H1 (cell line): Measurements from ENCODE around the gene SOX1. TPM values are rescaled to one million over a fixed set of nuclear protein-coding genes. Genes with fewer than 3 reads are reported as not detected.

Experiments
- CTCF ChIA-PET: fragments of 300-600 bp; sonication (Branson Sonifier 250); formaldehyde crosslinking; loops from one replicate; lab custom pipeline; 2021; ENCODE audit not compliant: partially characterized antibody; lab: Charles Lee
- POLR2A ChIA-PET: fragments of 300-600 bp; sonication (Branson Sonifier 250); formaldehyde crosslinking; loops from one replicate; lab custom pipeline; 2021; ENCODE audit warnings: inconsistent platforms; ENCODE audit not compliant: partially characterized antibody; lab: Charles Lee
- DNase-seq, 2 experiments: peaks; one replicate each; pipeline versions ENCODE4 v3.0.0 to v3.0.0-alpha.2; 2010 to 2022; ENCODE audit warnings: low spot score in 2 of 2, low read depth in 1 of 2, mixed read lengths in 1 of 2
- FAIRE-seq: peaks from 2 replicates; lab custom pipeline; 2011; peaks lifted over from hg19 to GRCh38; lab: Jason Lieb, UNC
- H2AFZ ChIP-seq: 2 replicates; pipeline ENCODE4 v1.8.1; 2012; ENCODE audit warnings: low read length, inconsistent platforms
- H2AK5ac ChIP-seq: 2 replicates; pipeline ENCODE4 v1.6.1; 2013; ENCODE audit warnings: low read depth, low read length
- H2BK120ac ChIP-seq: replicated peaks from 2 replicates; pipeline ENCODE3; 2013; ENCODE audit warnings: low read depth, low read length, inconsistent platforms
- H2BK12ac ChIP-seq: 2 replicates; pipeline ENCODE4 v1.6.1; 2013; ENCODE audit warnings: low read depth, low read length
- H2BK15ac ChIP-seq: 2 replicates; pipeline ENCODE4 v1.6.1; 2013; ENCODE audit warnings: low read length
- H2BK20ac ChIP-seq: 2 replicates; pipeline ENCODE4 v1.6.1; 2013; ENCODE audit warnings: low read length
- H2BK5ac ChIP-seq: 2 replicates; pipeline ENCODE4 v1.6.1; 2013; ENCODE audit warnings: low read depth, low read length
- H3K14ac ChIP-seq: 2 replicates; pipeline ENCODE4 v1.6.1; 2013; ENCODE audit warnings: inconsistent platforms; ENCODE audit not compliant: insufficient read length
- H3K18ac ChIP-seq: 2 replicates; pipeline ENCODE4 v1.6.1; 2013; ENCODE audit warnings: low read length; ENCODE audit errors: extremely low read depth
- H3K23ac ChIP-seq: 2 replicates; pipeline ENCODE4 v1.6.1; 2013; ENCODE audit warnings: inconsistent platforms; ENCODE audit not compliant: insufficient read length
- H3K23me2 ChIP-seq: 2 replicates; pipeline ENCODE4 v1.6.1; 2013; ENCODE audit warnings: low read depth, low read length
- H3K27ac ChIP-seq: 2 replicates; pipeline ENCODE4 v1.6.1; 2011; ENCODE audit warnings: low read depth, low read length, inconsistent platforms
- H3K27me3 ChIP-seq, 4 experiments: replicated peaks in 1 of 4; 1 replicate in 1 of 4; 2 replicates in 3 of 4; pipeline versions ENCODE4 v1.6.1 to v1.8.1; 2011 to 2013; ENCODE audit warnings: low read length in 3 of 4, mild to moderate bottlenecking in 3 of 4, inconsistent platforms in 2 of 4, mixed read lengths in 2 of 4, moderate library complexity in 1 of 4; ENCODE audit not compliant: control insufficient read depth in 3 of 4, insufficient read depth in 3 of 4; ENCODE audit errors: extremely low read depth in 1 of 4
- H3K36me3 ChIP-seq, 4 experiments: 2 replicates each; pipeline versions ENCODE4 v1.6.1 to v1.8.1; 2011 to 2013; ENCODE audit warnings: mild to moderate bottlenecking in 4 of 4, low read length in 3 of 4, moderate library complexity in 2 of 4, control low read depth in 1 of 4, inconsistent platforms in 1 of 4; ENCODE audit not compliant: insufficient read depth in 4 of 4, control insufficient read depth in 2 of 4
- H3K4ac ChIP-seq: replicated peaks from 2 replicates; pipeline ENCODE3; 2013; ENCODE audit warnings: low read length, low read depth, mixed read lengths, inconsistent platforms; ENCODE audit not compliant: insufficient read length
- H3K4me1 ChIP-seq, 4 experiments: replicated peaks in 1 of 4; 1 replicate in 1 of 4; 2 replicates in 3 of 4; pipeline versions ENCODE4 v1.6.1 to v1.8.1; 2011 to 2013; ENCODE audit warnings: low read length in 3 of 4, inconsistent platforms in 2 of 4, mixed read lengths in 1 of 4; ENCODE audit not compliant: insufficient read depth in 4 of 4, control insufficient read depth in 3 of 4
- H3K4me2 ChIP-seq, 2 experiments: 2 replicates each; pipeline versions ENCODE4 v1.6.1 to v1.8.1; 2011 to 2013; ENCODE audit warnings: low read depth in 2 of 2, low read length in 2 of 2, control low read depth in 1 of 2, inconsistent platforms in 1 of 2, mild to moderate bottlenecking in 1 of 2; ENCODE audit not compliant: insufficient read depth in 1 of 2
- H3K4me3 ChIP-seq, 4 experiments: fragments of 200-600, 300-600 bp in 1 of 4; sonication (generic), shearing (Covaris generic), sonication (Bioruptor Twin) in 1 of 4; 2 replicates each; pipeline versions ENCODE4 v1.5.1 to v1.8.1; 2011 to 2016; ENCODE audit warnings: low read length in 4 of 4, low read depth in 3 of 4, control low read depth in 2 of 4, inconsistent platforms in 2 of 4, mild to moderate bottlenecking in 2 of 4, mixed read lengths in 1 of 4, moderate library complexity in 1 of 4; ENCODE audit not compliant: insufficient read depth in 2 of 4; ENCODE audit errors: extremely low read depth in 1 of 4
- H3K56ac ChIP-seq: replicated peaks from 2 replicates; pipeline ENCODE3; 2013; ENCODE audit warnings: low read depth, mild to moderate bottlenecking, mixed read lengths, low read length, inconsistent platforms; ENCODE audit not compliant: insufficient read length
- H3K79me1 ChIP-seq: 2 replicates; pipeline ENCODE4 v1.6.1; 2013; ENCODE audit warnings: low read depth, low read length, control low read depth
- H3K79me2 ChIP-seq, 2 experiments: 2 replicates each; pipeline versions ENCODE4 v1.6.1 to v1.8.1; 2012 to 2013; ENCODE audit warnings: low read length in 2 of 2, mild to moderate bottlenecking in 2 of 2, inconsistent platforms in 1 of 2; ENCODE audit not compliant: insufficient read depth in 2 of 2, control insufficient read depth in 1 of 2
- H3K9ac ChIP-seq, 4 experiments: replicated peaks in 1 of 4; 1 replicate in 1 of 4; 2 replicates in 3 of 4; pipeline versions ENCODE4 v1.6.1 to v1.8.1; 2011 to 2013; ENCODE audit warnings: low read depth in 3 of 4, low read length in 3 of 4, control low read depth in 2 of 4, mild to moderate bottlenecking in 2 of 4, moderate library complexity in 2 of 4, inconsistent platforms in 1 of 4; ENCODE audit errors: extremely low read depth in 1 of 4
- H3K9me3 ChIP-seq, 2 experiments: 2 replicates each; pipeline versions ENCODE4 v1.6.1 to v1.8.1; 2012 to 2013; ENCODE audit warnings: mild to moderate bottlenecking in 2 of 2, moderate library complexity in 2 of 2, control low read depth in 1 of 2, inconsistent platforms in 1 of 2, low read depth in 1 of 2, low read length in 1 of 2, mixed read lengths in 1 of 2; ENCODE audit not compliant: insufficient read depth in 2 of 2
- H4K20me1 ChIP-seq, 2 experiments: replicated peaks in 1 of 2; 2 replicates each; pipeline versions ENCODE3 to v1.8.1; 2011 to 2013; ENCODE audit warnings: inconsistent platforms in 2 of 2, low read length in 2 of 2, mild to moderate bottlenecking in 1 of 2; ENCODE audit not compliant: insufficient read depth in 2 of 2, control insufficient read depth in 1 of 2
- H4K5ac ChIP-seq: 2 replicates; pipeline ENCODE4 v1.6.1; 2013; ENCODE audit warnings: low read length, low read depth, mixed read lengths, inconsistent platforms; ENCODE audit not compliant: insufficient read length
- H4K8ac ChIP-seq: 2 replicates; pipeline ENCODE4 v1.8.0; 2013; ENCODE audit warnings: mild to moderate bottlenecking, moderate library complexity, low read length, inconsistent platforms; ENCODE audit not compliant: insufficient read depth; ENCODE audit errors: extremely low read depth
- H4K91ac ChIP-seq: replicated peaks from 2 replicates; pipeline ENCODE3; 2013; ENCODE audit warnings: low read length, mixed read lengths, inconsistent platforms; ENCODE audit not compliant: insufficient read length
- BACH1 ChIP-seq: IDR thresholded peaks from 2 replicates; pipeline ENCODE4 v1.6.1; 2012; ENCODE audit warnings: low read length, improper control_type of control experiment
- CHD2 ChIP-seq: IDR thresholded peaks from 2 replicates; pipeline ENCODE4 v1.6.1; 2012; ENCODE audit warnings: low read length, improper control_type of control experiment
- EZH2 ChIP-seq: fragments of 200-600 bp; sonication (generic); IDR thresholded peaks from 2 replicates; pipeline ENCODE4 v1.7.1; 2012; ENCODE audit warnings: low read depth, mild to moderate bottlenecking, moderate library complexity, low read length, inconsistent platforms; ENCODE audit not compliant: severe bottlenecking
- FOSL1 ChIP-seq: IDR thresholded peaks from 2 replicates; pipeline ENCODE4 v1.6.1; 2011; ENCODE audit warnings: mild to moderate bottlenecking, low read depth, low read length, moderate library complexity; ENCODE audit not compliant: insufficient read depth
- KDM4A ChIP-seq: IDR thresholded peaks from one replicate; pipeline ENCODE4 v1.7.1; 2012; ENCODE audit warnings: low read depth, mild to moderate bottlenecking, moderate library complexity, low read length, inconsistent platforms; ENCODE audit not compliant: severe bottlenecking
- SIN3A ChIP-seq, 2 experiments: IDR thresholded peaks in 1 of 2; conservative IDR thresholded peaks in 1 of 2; 2 replicates each; pipeline ENCODE4 v1.6.1; 2011 to 2012; ENCODE audit warnings: low read length in 2 of 2, improper control_type of control experiment in 1 of 2, low read depth in 1 of 2, mild to moderate bottlenecking in 1 of 2
- SP1 ChIP-seq: IDR thresholded peaks from 2 replicates; pipeline ENCODE4 v1.6.1; 2011; ENCODE audit warnings: low read depth, low read length
- SUZ12 ChIP-seq: fragments of 200-600 bp; sonication (generic); IDR thresholded peaks from 2 replicates; pipeline ENCODE4 v1.6.1; 2012; ENCODE audit warnings: mild to moderate bottlenecking, inconsistent platforms, low read length, moderate library complexity, mixed read lengths
- TAF1 ChIP-seq: IDR thresholded peaks from 2 replicates; pipeline ENCODE4 v1.6.1; 2011; ENCODE audit warnings: mild to moderate bottlenecking, low read depth, low read length
- TCF12 ChIP-seq: IDR thresholded peaks from 2 replicates; pipeline ENCODE4 v1.6.1; 2011; ENCODE audit warnings: low read depth, mild to moderate bottlenecking, low read length
- WGBS, 2 experiments: shearing (Covaris generic) in 1 of 2; methylation state at CpG; one replicate each; pipeline versions ENCODE4 v1.1.6 to v1.1.7; 2013 to 2015; ENCODE audit warnings: low lambda C conversion rate in 2 of 2, mixed read lengths in 2 of 2, inconsistent platforms in 1 of 2, low coverage in 1 of 2, missing lambda C conversion rate in 1 of 2; ENCODE audit not compliant: insufficient replicate concordance in 2 of 2, insufficient coverage in 1 of 2, insufficient read length in 1 of 2; ENCODE audit errors: extremely low coverage in 1 of 2, missing lambda C conversion rate in 1 of 2; 5-methylcytosine and 5-hydroxymethylcytosine counted together
- polyA plus RNA-seq, 7 experiments: library from polyadenylated mRNA; depleted of rRNA in 3 of 7; stranded (reverse) in 5 of 7; unstranded in 2 of 7; fragments of >200 nt in 5 of 7; fragments of 200-250 nt in 2 of 7; gene quantifications; 1 replicate in 5 of 7; 2 replicates in 1 of 7; 4 replicates in 1 of 7; pipeline versions ENCODE4 v1.2.1 to v1.2.3, GENCODE V29; 2011 to 2013; ENCODE audit warnings: missing spikeins in 2 of 7, mixed read lengths in 2 of 7
- total RNA-seq: library from RNA; stranded (reverse); fragmentation: NEBNext Ultra II Directional; extraction: Animal tissue kit (Norgen Biotek cat#: 25700); gene quantifications from 2 replicates; pipeline ENCODE4 v1.2.1, GENCODE V29; 2021

SOX1 gene
- total and polyA plus RNA-seq, 2 of the 8 experiments (the other 6 are each of a cell fraction or from before 2014, with no cell fraction given) = 0.03 to 0.09 TPM

- no peak overlapping the region for H4K91ac ChIP-seq
- H4K8ac ChIP-seq = peak overlapping the region; percentile 92
- peak overlapping the region; percentile 93 to 97 for H3K4me2 ChIP-seq
- H4K20me1 ChIP-seq = no peaks in the 10 kb centered on the region
- H3K56ac ChIP-seq = peak overlapping the region; percentile 30
- FAIRE-seq (no peak), DNase-seq (peak; percentile 29 to 79)
- H3K79me2 ChIP-seq = no peaks in the 10 kb centered on the region
- POLR2A ChIA-PET = interaction anchor here (0.6 to 1.9 kb wide), 3 partner anchors 24 to 49 kb away, joined by 3 to 4 read pairs (median 4); no protein-coding TSS in a partner anchor
- H3K18ac ChIP-seq = peak overlapping the region; percentile 54; the same call in 1 of the 2 replicates
- H3K4ac ChIP-seq = peak overlapping the region; percentile 70
- peak overlapping the region; percentile 86; the same call in 1 of the 2 replicates for H2BK20ac ChIP-seq
- peaks cover 27% of the 10 kb centered on the region for H3K23me2 ChIP-seq
- no peaks in the 10 kb centered on the region for H3K36me3 ChIP-seq
- no peak overlapping the region for H3K14ac ChIP-seq
- 0% methylated on average over 53 of the region's 76 CpGs; no CpG with 5 or more reads in 1 of the 2 experiments for WGBS, 2 experiments
- no peak overlapping the region for H3K27ac ChIP-seq
- no peak overlapping the region for H2AK5ac ChIP-seq
- H3K9ac ChIP-seq = peak overlapping the region in 1 of 4 experiments; percentile 20; a peak in 1 of 7 replicates
- H2AFZ ChIP-seq = no peak overlapping the region; the same call in 1 of the 2 replicates
- no peak overlapping the region for H2BK120ac ChIP-seq
- H2BK15ac ChIP-seq = peak overlapping the region; percentile 31; the same call in 1 of the 2 replicates
- peak overlapping the region; percentile 31 to 62 (median 50) for H3K4me3 ChIP-seq
- H3K4me1 ChIP-seq = peaks cover 0 to 33% (median 14%) of the 10 kb centered on the region in 4 experiments; a peak in 6 of 7 replicates
- no peaks in the 10 kb centered on the region for H3K9me3 ChIP-seq
- H3K79me1 ChIP-seq = no peaks in the 10 kb centered on the region
- no peak overlapping the region for H3K23ac ChIP-seq
- CTCF ChIA-PET = interaction anchor here (1.0 to 1.4 kb wide), 6 partner anchors 12 to 339 kb away, joined by 3 to 6 read pairs (median 3); no protein-coding TSS in a partner anchor
- no peak overlapping the region for H4K5ac ChIP-seq
- H2BK12ac ChIP-seq = 0 out of 2 replicates have a peak overlapping the region, but pooled peaks have one; percentile 86
- H3K27me3 ChIP-seq = peaks cover 31 to 79% (median 74%) of the 10 kb centered on the region in 4 experiments
- H2BK5ac ChIP-seq = no peak overlapping the region; the same call in 1 of the 2 replicates
- TF ChIP-seq TAF1 = 0 out of 2 replicates have a peak, but pooled peaks have one; percentile 23
- TF ChIP-seq SP1 = no peak
- TF ChIP-seq SIN3A (conservative IDR thresholded peaks at IDR 0.05 in 1 of 2, IDR thresholded peaks at IDR 0.05 in 1 of 2; ENCODE audit: low read depth in 1 of 2, low read length in 2 of 2) = 0 out of 4 replicates have a peak, but pooled peaks of 1 of the 2 experiments have one; percentile 18
- TF ChIP-seq BACH1 = 0 out of 2 replicates have a peak, but pooled peaks have one; percentile 28
- TF ChIP-seq KDM4A = peak; percentile 84
- TF ChIP-seq TCF12 = peak; percentile 85; the same call in 1 of the 2 replicates
- TF ChIP-seq EZH2 = peak; percentile 88
- no peak for TF ChIP-seq FOSL1
- peak; percentile 72; the same call in 1 of the 2 replicates for TF ChIP-seq SUZ12
- no peak for TF ChIP-seq CHD2
These were observed 37.3 kb downstream of the SOX1 start for GRCh38 chr13:112103961-112104880.
